ENCODE results near the gene POLQ. TPM values are rescaled to one million over a fixed set of nuclear protein-coding genes. Genes with fewer than 3 reads are reported as not detected.
A peak's percentile ranks its signal among the peaks of the same experiment; 100 is the strongest.

Gene POLQ
- total RNA-seq, 1 experiment from 2014 or later: 12.3 TPM

DNA sequence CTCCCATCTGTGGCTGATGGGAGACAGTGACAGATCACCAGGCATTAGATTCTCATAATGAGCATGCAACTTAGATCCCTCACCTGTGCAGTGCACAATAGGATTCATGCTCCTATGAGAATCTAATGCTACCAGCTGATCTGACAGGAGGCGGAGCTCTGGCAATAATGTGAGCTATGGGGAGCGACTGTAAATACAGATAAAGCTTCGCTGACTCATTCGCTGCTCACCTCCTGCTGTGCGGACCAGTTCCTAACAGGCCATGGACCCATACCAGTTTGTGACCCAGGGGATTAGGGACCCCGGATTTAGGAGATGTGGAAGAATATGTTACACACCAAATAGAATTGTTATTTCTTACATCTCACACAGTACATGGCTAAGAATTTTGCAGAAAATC lies 28.7 kb upstream of the POLQ start:
- POLR2A ChIA-PET: no interaction called here
- peak; percentile 98 for ATAC-seq

DNA sequence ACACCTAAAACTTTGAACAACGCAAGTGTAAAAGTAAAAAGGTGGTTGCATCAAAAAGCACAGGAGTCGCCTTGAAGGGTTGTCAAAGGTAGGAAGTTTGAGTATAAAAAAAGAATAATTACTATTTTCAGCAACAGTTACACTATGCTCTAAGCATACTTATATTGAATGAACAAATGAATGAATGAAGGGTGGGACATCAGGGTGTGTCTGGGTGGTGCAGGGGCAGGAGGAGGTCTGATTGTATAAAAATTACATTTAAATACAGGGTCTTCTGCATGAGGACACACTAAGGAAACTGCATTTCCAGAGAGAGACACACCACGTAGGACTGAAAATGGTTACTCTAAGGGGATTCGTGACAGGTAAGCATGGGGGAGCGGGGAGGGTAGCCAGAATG lies 21.9 kb upstream of the POLQ start, which contains the start of gene ARGFX:
Gene ARGFX, plus strand, starts transcription at position 301 of the 400 bp plus-strand sequence. CDS start 2,765 bp downstream, outside the sequence.
- H3K9me2 ChIP-seq (ENCODE audit: insufficient read depth): no peaks in the 10 kb centered on the region
- no peak within 1 kb of the TSS for H3K9ac ChIP-seq (ENCODE audit: low read length)
- H3K4me1 ChIP-seq (ENCODE audit: control insufficient read depth in 1 of 2, insufficient read depth in 2 of 2, low read length in 2 of 2): peaks cover 4 to 9% of the 10 kb centered on the region in 2 experiments; a peak in 2 of 4 replicates
- ATAC-seq (no peak), DNase-seq (ENCODE audit: low read depth, low spot score) (no peak)
- ChIA-PET POLR2A (no interaction called here), RAD21 (ENCODE audit: low non-redundant PET in 1 of 2, low total read pairs in 2 of 2, uncharacterized antibody in 2 of 2, unreplicated experiment in 2 of 2) (no interaction called here), CTCF (no interaction called here)
- intact Hi-C loops (cut with micrococcal nuclease): no loop called here
- no peak within 1 kb of the TSS for H3K27ac ChIP-seq (ENCODE audit: low read depth, low read length)
- H3K9me3 ChIP-seq (ENCODE audit: control insufficient read depth in 1 of 2, insufficient read depth in 1 of 2, low read depth in 1 of 2, low read length in 2 of 2): no peaks in the 10 kb centered on the region
- H4K20me1 ChIP-seq (ENCODE audit: insufficient read depth): no peaks in the 10 kb centered on the region
- H3K4me2 ChIP-seq (ENCODE audit: low read length): peak within 1 kb of the TSS; percentile 28; the same call in 1 of the 2 replicates
- BruUV-seq (replicated peaks): no TSS peak
- H2AFZ ChIP-seq (ENCODE audit: low read depth, low read length, poor library complexity, severe bottlenecking): no peak within 1 kb of the TSS
- no peak within 1 kb of the TSS for H3K4me3 ChIP-seq (replicated peaks in 1 of 2; ENCODE audit: low read depth in 1 of 2, low read length in 2 of 2)
- no peaks in the 10 kb centered on the region for H3K27me3 ChIP-seq (ENCODE audit: insufficient read depth, low read length)
- H3K79me2 ChIP-seq (ENCODE audit: insufficient read depth, low read length): no peaks in the 10 kb centered on the region
- H3K36me3 ChIP-seq (ENCODE audit: control insufficient read depth in 1 of 2, insufficient read depth in 2 of 2, low read length in 2 of 2): no peaks in the 10 kb centered on the region
- TF ChIP-seq YY1 (IDR thresholded peaks at IDR 0.05; ENCODE audit: extremely low read depth, insufficient replicate concordance, low read depth, low read length) (no peak), JUND (IDR thresholded peaks at IDR 0.05) (no peak), SP1 (IDR thresholded peaks at IDR 0.05; ENCODE audit: low read depth) (no peak), EZH2 (IDR thresholded peaks at IDR 0.05) (no peak), CBX3 (IDR thresholded peaks at IDR 0.05; ENCODE audit: low read depth) (no peak), ZNF274 (IDR thresholded peaks at IDR 0.05; ENCODE audit: low read depth, low read length) (no peak)
- TF ChIP-seq, protein P1, sequence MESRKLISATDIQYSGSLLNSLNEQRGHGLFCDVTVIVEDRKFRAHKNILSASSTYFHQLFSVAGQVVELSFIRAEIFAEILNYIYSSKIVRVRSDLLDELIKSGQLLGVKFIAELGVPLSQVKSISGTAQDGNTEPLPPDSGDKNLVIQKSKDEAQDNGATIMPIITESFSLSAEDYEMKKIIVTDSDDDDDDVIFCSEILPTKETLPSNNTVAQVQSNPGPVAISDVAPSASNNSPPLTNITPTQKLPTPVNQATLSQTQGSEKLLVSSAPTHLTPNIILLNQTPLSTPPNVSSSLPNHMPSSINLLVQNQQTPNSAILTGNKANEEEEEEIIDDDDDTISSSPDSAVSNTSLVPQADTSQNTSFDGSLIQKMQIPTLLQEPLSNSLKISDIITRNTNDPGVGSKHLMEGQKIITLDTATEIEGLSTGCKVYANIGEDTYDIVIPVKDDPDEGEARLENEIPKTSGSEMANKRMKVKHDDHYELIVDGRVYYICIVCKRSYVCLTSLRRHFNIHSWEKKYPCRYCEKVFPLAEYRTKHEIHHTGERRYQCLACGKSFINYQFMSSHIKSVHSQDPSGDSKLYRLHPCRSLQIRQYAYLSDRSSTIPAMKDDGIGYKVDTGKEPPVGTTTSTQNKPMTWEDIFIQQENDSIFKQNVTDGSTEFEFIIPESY (IDR thresholded peaks at IDR 0.05; ENCODE audit: extremely low read depth, insufficient replicate concordance, low read length): no peak
- TF ChIP-seq, protein P2, sequence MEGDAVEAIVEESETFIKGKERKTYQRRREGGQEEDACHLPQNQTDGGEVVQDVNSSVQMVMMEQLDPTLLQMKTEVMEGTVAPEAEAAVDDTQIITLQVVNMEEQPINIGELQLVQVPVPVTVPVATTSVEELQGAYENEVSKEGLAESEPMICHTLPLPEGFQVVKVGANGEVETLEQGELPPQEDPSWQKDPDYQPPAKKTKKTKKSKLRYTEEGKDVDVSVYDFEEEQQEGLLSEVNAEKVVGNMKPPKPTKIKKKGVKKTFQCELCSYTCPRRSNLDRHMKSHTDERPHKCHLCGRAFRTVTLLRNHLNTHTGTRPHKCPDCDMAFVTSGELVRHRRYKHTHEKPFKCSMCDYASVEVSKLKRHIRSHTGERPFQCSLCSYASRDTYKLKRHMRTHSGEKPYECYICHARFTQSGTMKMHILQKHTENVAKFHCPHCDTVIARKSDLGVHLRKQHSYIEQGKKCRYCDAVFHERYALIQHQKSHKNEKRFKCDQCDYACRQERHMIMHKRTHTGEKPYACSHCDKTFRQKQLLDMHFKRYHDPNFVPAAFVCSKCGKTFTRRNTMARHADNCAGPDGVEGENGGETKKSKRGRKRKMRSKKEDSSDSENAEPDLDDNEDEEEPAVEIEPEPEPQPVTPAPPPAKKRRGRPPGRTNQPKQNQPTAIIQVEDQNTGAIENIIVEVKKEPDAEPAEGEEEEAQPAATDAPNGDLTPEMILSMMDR (IDR thresholded peaks at IDR 0.05 in 2 of 3, conservative IDR thresholded peaks at IDR 0.05 in 1 of 3; ENCODE audit: borderline replicate concordance in 1 of 3, insufficient read depth in 1 of 3, low read depth in 2 of 3, low read length in 2 of 3): no peak

More for the DNA sequence above, 28.7 kb upstream of the POLQ start:
- H4K20me1 ChIP-seq (ENCODE audit: insufficient read depth): no peaks in the 10 kb centered on the region
- CTCF ChIA-PET: no interaction called here
- peaks cover 3 to 7% of the 10 kb centered on the region in 2 experiments for H3K4me1 ChIP-seq (ENCODE audit: control insufficient read depth in 1 of 2, insufficient read depth in 2 of 2, low read length in 2 of 2)
- no peaks in the 10 kb centered on the region for H3K79me2 ChIP-seq (ENCODE audit: insufficient read depth, low read length)
- DNase-seq (ENCODE audit: low read depth, low spot score): peak; percentile 59
- H3K4me3 ChIP-seq (replicated peaks in 1 of 2; ENCODE audit: low read depth in 1 of 2, low read length in 2 of 2): no peak overlapping the region
- no peaks in the 10 kb centered on the region for H3K36me3 ChIP-seq (ENCODE audit: control insufficient read depth in 1 of 2, insufficient read depth in 2 of 2, low read length in 2 of 2)
- peak overlapping the region; percentile 37 for H3K4me2 ChIP-seq (ENCODE audit: low read length)
- no peak overlapping the region for H3K27ac ChIP-seq (ENCODE audit: low read depth, low read length)
- intact Hi-C loops (cut with micrococcal nuclease): no loop called here
- no peak overlapping the region for H3K9ac ChIP-seq (ENCODE audit: low read length)
- H3K27me3 ChIP-seq (ENCODE audit: insufficient read depth, low read length): no peaks in the 10 kb centered on the region
- H3K9me2 ChIP-seq (ENCODE audit: insufficient read depth): no peaks in the 10 kb centered on the region
- TF ChIP-seq, protein P1 (IDR thresholded peaks at IDR 0.05; ENCODE audit: extremely low read depth, insufficient replicate concordance, low read length): no peak
- TF ChIP-seq CBX3 (IDR thresholded peaks at IDR 0.05; ENCODE audit: low read depth): 0 out of 2 replicates have a peak, but pooled peaks have one; percentile 36
- TF ChIP-seq JUND (IDR thresholded peaks at IDR 0.05): peak; percentile 51; the same call in 1 of the 2 replicates
- TF ChIP-seq RAD21 (IDR thresholded peaks at IDR 0.05; ENCODE audit: low read depth): peak; percentile 4; the same call in 1 of the 2 replicates
- TF ChIP-seq FOSL1 (IDR thresholded peaks at IDR 0.05; ENCODE audit: low read depth): peak; percentile 53; the same call in 1 of the 2 replicates
- H3K9me3 ChIP-seq (ENCODE audit: control insufficient read depth in 1 of 2, insufficient read depth in 1 of 2, low read depth in 1 of 2, low read length in 2 of 2): no peaks in the 10 kb centered on the region
- H2AFZ ChIP-seq (ENCODE audit: low read depth, low read length, poor library complexity, severe bottlenecking): peak overlapping the region; percentile 87
- RAD21 ChIA-PET (ENCODE audit: low non-redundant PET in 1 of 2, low total read pairs in 2 of 2, uncharacterized antibody in 2 of 2, unreplicated experiment in 2 of 2): no interaction called here
- no TSS peak for BruUV-seq (replicated peaks)
